ENCODE measurements around the gene YY1AP1.

- TF ChIP-seq CTCF (IDR thresholded peaks at IDR 0.05; ENCODE audit: low read depth, low read length) (no peak), EZH2phosphoT487 (IDR thresholded peaks at IDR 0.05; ENCODE audit: low read depth) (no peak)
Observed at GRCh38 chr1:155725142-155725541, 36.6 kb upstream of the YY1AP1 start.
